H9 (cell line): ENCODE data around the gene PGM2. TPM values are rescaled to one million over a fixed set of nuclear protein-coding genes. Genes with fewer than 3 reads are reported as not detected.
"Not testable (repeated sequence)": the region's sequence is repeated elsewhere in the genome, so short reads cannot be mapped to it uniquely, and the experiment has no call there.

Experiments
- DNase-seq: peaks from one replicate; pipeline ENCODE4 v3.0.0-alpha.2; 2017
- H2AFZ ChIP-seq: one replicate; pipeline ENCODE4 v1.6.1; 2013; ENCODE audit warnings: mild to moderate bottlenecking, low read length, control low read depth, moderate library complexity
- H2AK5ac ChIP-seq: 2 replicates; pipeline ENCODE4 v1.6.1; 2013; ENCODE audit warnings: low read length, control low read depth, mixed read lengths; ENCODE audit not compliant: insufficient read length
- H2BK120ac ChIP-seq: one replicate; pipeline ENCODE4 v1.6.1; 2013; ENCODE audit warnings: low read depth, mild to moderate bottlenecking, low read length, control low read depth, inconsistent platforms; ENCODE audit not compliant: poor library complexity, severe bottlenecking
- H2BK12ac ChIP-seq: 2 replicates; pipeline ENCODE4 v1.6.1; 2013; ENCODE audit warnings: low read length, control low read depth, mixed read lengths, low read depth; ENCODE audit not compliant: insufficient read length
- H2BK15ac ChIP-seq: 2 replicates; pipeline ENCODE4 v1.6.1; 2013; ENCODE audit warnings: low read depth, low read length, control low read depth
- H2BK20ac ChIP-seq: one replicate; pipeline ENCODE4 v1.6.1; 2013; ENCODE audit warnings: low read depth, mild to moderate bottlenecking, low read length, control low read depth, inconsistent platforms; ENCODE audit not compliant: poor library complexity, severe bottlenecking
- H2BK5ac ChIP-seq: 2 replicates; pipeline ENCODE4 v1.6.1; 2013; ENCODE audit warnings: low read length, control low read depth, mixed read lengths; ENCODE audit not compliant: insufficient read length
- H3K14ac ChIP-seq: 2 replicates; pipeline ENCODE4 v1.6.1; 2013; ENCODE audit warnings: low read length, control low read depth; ENCODE audit not compliant: insufficient read depth
- H3K18ac ChIP-seq: 2 replicates; pipeline ENCODE4 v1.6.1; 2013; ENCODE audit warnings: low read depth, mild to moderate bottlenecking, mixed read lengths, low read length, control low read depth; ENCODE audit not compliant: insufficient read length
- H3K23ac ChIP-seq: 2 replicates; pipeline ENCODE4 v1.6.1; 2013; ENCODE audit warnings: low read length, control low read depth, mixed read lengths, low read depth; ENCODE audit not compliant: insufficient read length
- H3K23me2 ChIP-seq: 2 replicates; pipeline ENCODE4 v1.6.1; 2013; ENCODE audit warnings: low read depth, mild to moderate bottlenecking, mixed read lengths, low read length, control low read depth; ENCODE audit not compliant: insufficient read length, poor library complexity, severe bottlenecking
- H3K27ac ChIP-seq: 2 replicates; pipeline ENCODE4 v1.5.1; 2013; ENCODE audit warnings: low read length, control low read depth, mixed read lengths, low read depth; ENCODE audit not compliant: insufficient read length
- H3K27me3 ChIP-seq: 2 replicates; pipeline ENCODE4 v1.6.1; 2013; ENCODE audit warnings: low read length, control low read depth, inconsistent platforms; ENCODE audit not compliant: insufficient read depth
- H3K4ac ChIP-seq: 2 replicates; pipeline ENCODE4 v1.6.1; 2013; ENCODE audit warnings: low read depth, mild to moderate bottlenecking, control low read depth, inconsistent platforms, low read length, moderate library complexity
- H3K4me1 ChIP-seq: 2 replicates; pipeline ENCODE4 v1.6.1; 2013; ENCODE audit warnings: low read length, control low read depth, inconsistent platforms; ENCODE audit not compliant: insufficient read depth
- H3K4me2 ChIP-seq: 2 replicates; pipeline ENCODE4 v1.6.1; 2013; ENCODE audit warnings: low read length, control low read depth, mixed read lengths; ENCODE audit not compliant: insufficient read length, insufficient read depth
- H3K56ac ChIP-seq: 2 replicates; pipeline ENCODE4 v1.6.1; 2013; ENCODE audit warnings: low read depth, mild to moderate bottlenecking, mixed read lengths, low read length, control low read depth; ENCODE audit not compliant: insufficient read length
- H3K79me1 ChIP-seq: 2 replicates; pipeline ENCODE4 v1.6.1; 2013; ENCODE audit warnings: low read depth, mild to moderate bottlenecking, moderate library complexity, low read length, control low read depth, inconsistent platforms; ENCODE audit not compliant: insufficient read depth, poor library complexity, severe bottlenecking
- H3K79me2 ChIP-seq: 2 replicates; pipeline ENCODE4 v1.6.1; 2013; ENCODE audit warnings: low read length, control low read depth, inconsistent platforms; ENCODE audit not compliant: insufficient read depth
- H3K9ac ChIP-seq: 2 replicates; pipeline ENCODE4 v1.6.1; 2013; ENCODE audit warnings: low read length, control low read depth, mixed read lengths; ENCODE audit not compliant: insufficient read length; ENCODE audit errors: extremely low read depth
- H3K9me3 ChIP-seq: one replicate; pipeline ENCODE4 v1.6.1; 2013; ENCODE audit warnings: low read depth, low read length, inconsistent platforms; ENCODE audit not compliant: control insufficient read depth
- H3T11ph ChIP-seq: one replicate; pipeline ENCODE4 v1.6.1; 2013; ENCODE audit warnings: mild to moderate bottlenecking, low read length, control low read depth, inconsistent platforms
- H4K20me1 ChIP-seq: one replicate; pipeline ENCODE4 v1.6.1; 2013; ENCODE audit not compliant: control insufficient read depth, insufficient read length, insufficient read depth
- H4K5ac ChIP-seq: 2 replicates; pipeline ENCODE4 v1.6.1; 2013; ENCODE audit warnings: low read depth, mild to moderate bottlenecking, mixed read lengths, low read length, control low read depth; ENCODE audit not compliant: insufficient read length
- H4K8ac ChIP-seq: replicated peaks from 2 replicates; pipeline ENCODE4 v1.6.1; 2013; ENCODE audit warnings: low read length, control low read depth, mixed read lengths, low read depth; ENCODE audit not compliant: insufficient read length
- H4K91ac ChIP-seq: 2 replicates; pipeline ENCODE4 v1.6.1; 2013; ENCODE audit warnings: low read depth, mild to moderate bottlenecking, moderate library complexity, mixed read lengths, low read length, control low read depth; ENCODE audit not compliant: insufficient read length
- H3K27ac Mint-ChIP-seq, 3 experiments: 2 replicates in 2 of 3; 3 replicates in 1 of 3; pipeline ENCODE4 v1.8.0; 2020 to 2021; ENCODE audit warnings: mixed read lengths in 3 of 3, mild to moderate bottlenecking in 1 of 3, moderate library complexity in 1 of 3
- H3K27me3 Mint-ChIP-seq: 2 replicates; pipeline ENCODE4 v1.8.0; 2021; ENCODE audit warnings: low read depth, mild to moderate bottlenecking, moderate library complexity, mixed read lengths
- H3K36me3 Mint-ChIP-seq, 3 experiments: 2 replicates in 2 of 3; 3 replicates in 1 of 3; pipeline ENCODE4 v1.8.0; 2020 to 2021; ENCODE audit warnings: low read depth in 3 of 3, mixed read lengths in 3 of 3; ENCODE audit not compliant: insufficient read depth in 1 of 3
- H3K4me1 Mint-ChIP-seq, 2 experiments: 2 replicates each; pipeline ENCODE4 v1.8.0; 2020; ENCODE audit warnings: mixed read lengths in 2 of 2
- H3K4me3 Mint-ChIP-seq, 2 experiments: 2 replicates in 1 of 2; 3 replicates in 1 of 2; pipeline ENCODE4 v1.8.0; 2020 to 2021; ENCODE audit warnings: mild to moderate bottlenecking in 2 of 2, mixed read lengths in 2 of 2, moderate library complexity in 1 of 2
- H3K9me3 Mint-ChIP-seq, 2 experiments: 2 replicates in 1 of 2; 3 replicates in 1 of 2; pipeline ENCODE4 v1.8.0; 2020; ENCODE audit warnings: mild to moderate bottlenecking in 2 of 2, mixed read lengths in 2 of 2, moderate library complexity in 1 of 2
- CTCF ChIP-seq: fragments of 200-600 bp; sonication (generic); conservative IDR thresholded peaks from 3 replicates; pipeline ENCODE4 v1.8.0; 2021; ENCODE audit warnings: antibody characterized with exemption, mild to moderate bottlenecking
- WGBS: extraction: QIAGEN DNeasy Blood & Tissue Kit; methylation state at CpG from one replicate; pipeline ENCODE4 v1.1.7; 2013; ENCODE audit warnings: missing lambda C conversion rate, low lambda C conversion rate, mixed read lengths; ENCODE audit not compliant: insufficient read length; ENCODE audit errors: extremely low coverage; 5-methylcytosine and 5-hydroxymethylcytosine counted together
- total RNA-seq: library from RNA; stranded (reverse); gene quantifications from 2 replicates; pipeline ENCODE4 v1.2.1, GENCODE V29; 2021

The PGM2 gene
- total RNA-seq, 1 experiment from 2014 or later = 26.6 TPM

- H3K27me3 Mint-ChIP-seq = peaks cover 3% of the 10 kb centered on the region; the same call in 1 of the 2 replicates
- no peaks in the 10 kb centered on the region for H3K79me1 ChIP-seq
- no peak overlapping the region for H3K27ac ChIP-seq
- no peaks in the 10 kb centered on the region for H4K20me1 ChIP-seq
- H2AFZ ChIP-seq = no peak overlapping the region
- no peak overlapping the region for H3T11ph ChIP-seq
- no peak overlapping the region for H3K23ac ChIP-seq
- H2BK120ac ChIP-seq = no peak overlapping the region
- no peak overlapping the region for H3K9ac ChIP-seq
- no peak overlapping the region for H2BK5ac ChIP-seq
- DNase-seq = no peak
- peaks cover 0 to 6% of the 10 kb centered on the region in 2 experiments; a peak in 2 of 5 replicates for H3K9me3 Mint-ChIP-seq
- H2BK12ac ChIP-seq = no peak overlapping the region
- H3K14ac ChIP-seq = no peak overlapping the region
- no peak overlapping the region for H3K18ac ChIP-seq
- H3K27ac Mint-ChIP-seq = no peak overlapping the region
- H2BK20ac ChIP-seq = no peak overlapping the region
- no peak overlapping the region for H3K4me2 ChIP-seq
- H3K36me3 Mint-ChIP-seq = peaks cover 0 to 2% (median 0%) of the 10 kb centered on the region in 3 experiments; a peak in 2 of 7 replicates
- H2AK5ac ChIP-seq = no peak overlapping the region
- no peak overlapping the region for H3K4ac ChIP-seq
- H4K8ac ChIP-seq = no peak overlapping the region
- WGBS = no CpG with 5 or more reads among the region's 2 CpGs
- H3K56ac ChIP-seq = no peak overlapping the region
- no peak overlapping the region for H3K4me3 Mint-ChIP-seq
- no peak for TF ChIP-seq CTCF
- no peak overlapping the region for H2BK15ac ChIP-seq
- H3K4me1 Mint-ChIP-seq = peaks cover 8 to 10% of the 10 kb centered on the region in 2 experiments
- no peaks in the 10 kb centered on the region for H3K23me2 ChIP-seq
- H3K9me3 ChIP-seq = no peaks in the 10 kb centered on the region
- no peak overlapping the region for H4K91ac ChIP-seq
- no peak overlapping the region for H4K5ac ChIP-seq
- no peaks in the 10 kb centered on the region for H3K27me3 ChIP-seq
- H3K4me1 ChIP-seq = no peaks in the 10 kb centered on the region
- H3K79me2 ChIP-seq = no peaks in the 10 kb centered on the region
These were observed 45.4 kb upstream of the PGM2 start for GRCh38 chr4:37781131-37781455.

- not testable (repeated sequence) for H3K4ac ChIP-seq, H3K27ac Mint-ChIP-seq, H3K23me2 ChIP-seq, DNase-seq, H3K4me3 Mint-ChIP-seq, H2BK15ac ChIP-seq, H3K27me3 ChIP-seq, H3K4me1 Mint-ChIP-seq, H3K9me3 ChIP-seq, H3K18ac ChIP-seq, H3K4me1 ChIP-seq, H3K27ac ChIP-seq, H3K79me2 ChIP-seq, H4K5ac ChIP-seq, H3K79me1 ChIP-seq, H2BK5ac ChIP-seq, H3T11ph ChIP-seq, H3K23ac ChIP-seq, H3K56ac ChIP-seq, H2AK5ac ChIP-seq, H4K91ac ChIP-seq, H4K8ac ChIP-seq, H3K14ac ChIP-seq, H4K20me1 ChIP-seq, H3K9ac ChIP-seq, H2BK20ac ChIP-seq, H2AFZ ChIP-seq, H2BK12ac ChIP-seq, H3K4me2 ChIP-seq, H2BK120ac ChIP-seq, H3K27me3 Mint-ChIP-seq
- WGBS = no CpG with 5 or more reads among the region's 2 CpGs
- H3K9me3 Mint-ChIP-seq = peaks cover 11 to 23% of the 10 kb centered on the region in 2 experiments
- peaks cover 6 to 16% (median 6%) of the 10 kb centered on the region in 3 experiments; a peak in 6 of 7 replicates for H3K36me3 Mint-ChIP-seq
These were observed 40.2 kb upstream of the PGM2 start for GRCh38 chr4:37786267-37786666.
